Measurements from ENCODE around the gene KSR2.

The KSR2 gene

DNA sequence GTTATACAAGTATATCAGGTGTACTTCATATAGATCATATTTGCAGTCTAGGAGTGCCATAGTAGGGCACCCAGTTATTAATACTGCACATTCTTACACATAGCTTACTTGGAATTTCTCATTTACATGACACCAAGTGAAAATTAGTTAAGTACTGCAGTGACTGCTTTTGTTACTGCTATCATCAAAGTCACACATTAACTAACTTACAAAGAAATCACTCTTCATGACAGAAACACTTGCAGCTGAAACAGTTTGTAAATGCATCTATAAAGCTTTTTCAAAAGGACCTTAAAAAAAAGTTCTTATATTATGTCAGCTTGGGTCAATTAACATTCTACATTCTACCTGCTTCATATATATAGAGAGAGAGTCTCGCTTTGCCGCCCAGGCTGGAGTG is 29.9 kb upstream of the KSR2 start:
- TF ChIP-seq PAX5 (IDR thresholded peaks at IDR 0.05; ENCODE audit: insufficient read depth, low read length, severe bottlenecking) (no peak), POLR2A (IDR thresholded peaks at IDR 0.05; ENCODE audit: low read depth, low read length) (no peak)
- DNase-seq (ENCODE audit: insufficient read length, low spot score) (no peak), FAIRE-seq (no peak)

DNA sequence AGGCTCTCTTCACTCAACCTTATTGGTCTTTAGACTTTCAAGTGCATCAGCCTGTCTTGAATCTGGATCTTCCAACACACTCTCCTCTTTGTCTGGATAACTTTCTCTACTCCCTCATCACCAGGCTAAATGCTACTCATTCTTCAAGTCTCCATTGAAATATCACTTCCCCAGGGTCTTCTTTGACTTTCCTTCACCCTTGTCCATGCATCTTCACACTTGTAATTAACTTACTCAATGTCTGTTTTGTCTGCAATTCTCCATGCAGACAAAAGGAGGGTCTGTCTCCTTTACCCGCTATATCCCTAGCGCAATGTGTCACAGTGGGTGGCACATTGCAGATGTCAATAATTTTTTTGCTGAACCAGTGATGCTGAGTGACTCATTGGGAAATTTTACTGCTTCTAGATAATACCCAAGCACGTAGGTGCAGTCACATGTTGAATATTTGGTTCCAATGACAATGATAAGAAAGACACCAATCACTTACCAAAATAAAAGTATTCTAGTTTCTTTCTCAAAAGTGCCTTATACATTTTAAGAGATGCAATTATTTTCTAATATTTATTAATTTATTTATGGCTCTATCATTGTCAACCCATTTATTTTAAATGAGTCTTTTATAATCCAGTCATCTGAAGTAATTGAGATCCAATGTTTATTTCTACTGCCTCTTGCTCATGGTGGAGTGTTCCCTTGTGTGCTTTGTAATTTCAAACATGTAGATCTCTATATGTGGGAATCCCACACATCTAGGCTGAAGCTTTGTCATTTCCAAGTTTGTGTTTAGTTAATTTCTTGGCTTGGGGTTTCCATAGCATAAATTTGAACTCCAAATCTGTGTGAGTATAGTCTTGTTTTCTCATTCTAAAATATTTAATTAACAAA is 26.0 kb upstream of the KSR2 start:
- DNase-seq (ENCODE audit: insufficient read length, low spot score) (no peak), FAIRE-seq (no peak)
- TF ChIP-seq TAF1 (IDR thresholded peaks at IDR 0.05; ENCODE audit: low read depth, low read length) (no peak), POU2F2 (IDR thresholded peaks at IDR 0.05; ENCODE audit: low read depth, low read length) (no peak), PAX5 (IDR thresholded peaks at IDR 0.05; ENCODE audit: insufficient read depth, low read length, severe bottlenecking) (no peak), POLR2AphosphoS5 (IDR thresholded peaks at IDR 0.05; ENCODE audit: low read depth, low read length) (no peak), SPI1 (IDR thresholded peaks at IDR 0.05; ENCODE audit: low read depth, low read length) (no peak), POLR2A (IDR thresholded peaks at IDR 0.05; ENCODE audit: low read depth, low read length) (no peak)

DNA sequence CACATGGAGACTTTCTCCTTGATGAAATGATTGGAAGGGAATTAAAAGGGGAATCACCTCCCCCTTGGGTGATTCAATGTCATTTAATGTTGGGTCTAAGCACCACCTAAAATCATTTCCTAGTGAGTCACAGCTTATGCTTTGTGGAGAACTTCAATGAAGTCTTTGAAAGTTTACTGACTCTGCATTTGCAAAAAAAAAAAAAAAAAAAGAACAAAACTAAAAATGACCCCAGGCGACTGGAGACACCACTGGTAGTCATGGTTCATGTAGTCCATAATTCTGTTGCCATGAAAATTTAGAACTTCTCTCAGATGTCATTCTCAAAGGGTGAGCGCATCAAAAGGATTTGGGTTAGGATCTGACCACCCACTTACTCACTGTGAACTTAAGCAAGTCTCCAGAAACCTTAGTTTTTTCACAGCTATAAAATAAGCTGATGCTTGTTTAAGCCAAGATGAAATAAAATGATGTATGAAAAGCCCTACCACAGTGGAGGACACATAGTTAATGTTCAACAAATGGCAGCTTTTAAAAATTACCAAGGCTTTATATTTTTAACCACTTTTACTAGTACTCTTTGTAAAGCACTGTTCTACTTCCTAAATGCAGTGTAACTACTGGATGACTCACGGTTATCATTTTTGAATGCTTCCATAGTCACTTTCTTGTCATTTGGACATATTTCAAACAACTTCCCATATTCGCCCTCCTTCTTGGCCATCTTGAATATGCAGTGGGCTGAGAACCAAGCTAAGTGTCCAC is 18.1 kb upstream of the KSR2 start:
- DNase-seq (ENCODE audit: insufficient read length, low spot score): no peak
- no peak for TF ChIP-seq POLR2A (IDR thresholded peaks at IDR 0.05; ENCODE audit: low read depth, low read length)
- TF ChIP-seq PAX5 (IDR thresholded peaks at IDR 0.05; ENCODE audit: insufficient read depth, low read length, severe bottlenecking): no peak
- TF ChIP-seq POLR2AphosphoS5 (IDR thresholded peaks at IDR 0.05; ENCODE audit: low read depth, low read length): no peak
- no peak for TF ChIP-seq POU2F2 (IDR thresholded peaks at IDR 0.05; ENCODE audit: low read depth, low read length)
- TF ChIP-seq TAF1 (IDR thresholded peaks at IDR 0.05; ENCODE audit: low read depth, low read length): no peak
- TF ChIP-seq SPI1 (IDR thresholded peaks at IDR 0.05; ENCODE audit: low read depth, low read length): no peak
- FAIRE-seq: no peak

DNA sequence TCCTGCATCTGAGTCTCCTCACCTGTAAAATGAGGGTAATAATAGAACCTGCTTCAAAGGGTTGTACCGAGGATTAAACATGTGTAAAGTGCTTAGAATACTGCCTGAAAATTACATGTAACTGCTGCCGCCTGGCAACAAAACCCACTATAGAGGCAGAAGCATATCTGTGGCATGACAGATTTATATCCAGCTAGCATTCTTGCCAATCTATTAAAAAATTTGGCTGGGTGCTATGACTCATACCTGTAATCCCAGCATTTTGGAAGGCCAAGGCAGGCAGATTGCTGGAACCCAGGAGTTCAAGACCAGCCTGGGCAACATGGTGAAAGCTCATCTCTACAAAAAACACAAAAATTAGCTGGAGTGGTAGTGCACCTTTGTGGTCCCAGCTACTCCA is 16.4 kb upstream of the KSR2 start:
- DNase-seq (ENCODE audit: insufficient read length, low spot score) (no peak), FAIRE-seq (no peak)
- TF ChIP-seq POLR2A (IDR thresholded peaks at IDR 0.05; ENCODE audit: low read depth, low read length) (no peak), POU2F2 (IDR thresholded peaks at IDR 0.05; ENCODE audit: low read depth, low read length) (no peak), PAX5 (IDR thresholded peaks at IDR 0.05; ENCODE audit: insufficient read depth, low read length, severe bottlenecking) (no peak), SPI1 (IDR thresholded peaks at IDR 0.05; ENCODE audit: low read depth, low read length) (no peak), TAF1 (IDR thresholded peaks at IDR 0.05; ENCODE audit: low read depth, low read length) (no peak), POLR2AphosphoS5 (IDR thresholded peaks at IDR 0.05; ENCODE audit: low read depth, low read length) (no peak)

DNA sequence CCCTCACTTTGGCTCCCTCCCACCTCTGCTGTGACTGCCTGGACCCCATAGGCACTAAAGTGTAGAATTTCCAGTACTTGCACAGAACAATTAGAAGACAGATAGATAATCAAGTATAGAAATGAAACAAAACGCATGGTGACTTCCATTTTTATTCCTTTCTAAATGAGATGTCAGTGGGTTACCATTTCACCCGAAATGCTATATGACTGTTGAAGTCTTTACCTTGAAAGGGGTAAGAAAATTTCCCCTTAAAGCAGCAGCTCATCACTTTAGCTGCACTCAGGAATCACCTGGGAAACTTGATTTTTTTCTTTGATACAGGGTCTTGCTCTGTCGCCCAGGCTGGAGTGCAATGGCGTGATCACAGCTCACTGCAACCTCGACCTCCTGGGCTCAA is 12.5 kb upstream of the KSR2 start:
- FAIRE-seq (no peak), DNase-seq (ENCODE audit: insufficient read length, low spot score) (no peak)
- no peak for TF ChIP-seq POLR2A (IDR thresholded peaks at IDR 0.05; ENCODE audit: low read depth, low read length)
- TF ChIP-seq TAF1 (IDR thresholded peaks at IDR 0.05; ENCODE audit: low read depth, low read length): no peak
- no peak for TF ChIP-seq POU2F2 (IDR thresholded peaks at IDR 0.05; ENCODE audit: low read depth, low read length)
- no peak for TF ChIP-seq POLR2AphosphoS5 (IDR thresholded peaks at IDR 0.05; ENCODE audit: low read depth, low read length)
- TF ChIP-seq SPI1 (IDR thresholded peaks at IDR 0.05; ENCODE audit: low read depth, low read length): no peak
- TF ChIP-seq PAX5 (IDR thresholded peaks at IDR 0.05; ENCODE audit: insufficient read depth, low read length, severe bottlenecking): no peak

DNA sequence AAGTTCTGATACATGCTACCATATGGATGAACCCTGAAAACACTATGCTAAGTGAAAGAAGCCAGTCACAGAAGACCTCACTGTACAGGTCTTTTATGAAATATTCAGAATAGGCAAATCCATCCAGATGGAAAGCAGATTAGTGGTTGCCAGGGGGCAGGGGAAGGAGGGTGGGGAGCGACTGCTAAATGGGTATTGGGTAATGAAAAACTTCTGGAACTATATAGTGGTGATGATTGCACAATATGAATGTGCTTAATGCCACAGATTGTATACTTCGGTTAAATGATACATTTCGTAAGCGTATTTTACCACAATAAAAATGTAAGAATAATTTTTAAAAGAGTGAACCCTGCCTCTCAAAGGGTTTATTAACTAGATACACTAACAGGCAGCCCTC is 11.8 kb upstream of the KSR2 start:
- TF ChIP-seq PAX5 (IDR thresholded peaks at IDR 0.05; ENCODE audit: insufficient read depth, low read length, severe bottlenecking) (no peak), POLR2AphosphoS5 (IDR thresholded peaks at IDR 0.05; ENCODE audit: low read depth, low read length) (no peak), POU2F2 (IDR thresholded peaks at IDR 0.05; ENCODE audit: low read depth, low read length) (no peak), SPI1 (IDR thresholded peaks at IDR 0.05; ENCODE audit: low read depth, low read length) (no peak), POLR2A (IDR thresholded peaks at IDR 0.05; ENCODE audit: low read depth, low read length) (no peak), TAF1 (IDR thresholded peaks at IDR 0.05; ENCODE audit: low read depth, low read length) (no peak)

DNA sequence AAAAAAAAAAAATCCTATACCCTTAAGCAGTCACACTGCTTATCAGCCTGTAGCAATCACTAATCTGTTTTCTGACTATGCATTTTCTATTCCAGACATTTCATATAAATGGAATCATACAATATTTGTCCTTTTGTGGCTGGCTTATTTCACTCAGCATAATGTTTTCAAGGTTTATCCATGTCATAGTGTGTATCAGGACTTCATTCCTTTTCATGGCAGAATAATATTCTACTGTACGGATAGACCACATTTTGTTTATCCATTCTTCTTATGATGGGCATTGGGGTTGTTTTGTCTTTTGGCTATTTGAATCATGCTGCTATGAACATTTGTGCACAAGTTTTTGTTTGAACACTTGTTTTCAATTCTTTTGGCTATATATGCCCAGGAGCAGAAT is 8.6 kb upstream of the KSR2 start:
- no peak for DNase-seq (ENCODE audit: insufficient read length, low spot score)
- no peak for FAIRE-seq
- no peak for TF ChIP-seq TAF1 (IDR thresholded peaks at IDR 0.05; ENCODE audit: low read depth, low read length)
- TF ChIP-seq POU2F2 (IDR thresholded peaks at IDR 0.05; ENCODE audit: low read depth, low read length): no peak
- no peak for TF ChIP-seq PAX5 (IDR thresholded peaks at IDR 0.05; ENCODE audit: insufficient read depth, low read length, severe bottlenecking)

More for the DNA sequence above, 11.8 kb upstream of the KSR2 start:
- no peak for DNase-seq (ENCODE audit: insufficient read length, low spot score)
- no peak for FAIRE-seq

DNA sequence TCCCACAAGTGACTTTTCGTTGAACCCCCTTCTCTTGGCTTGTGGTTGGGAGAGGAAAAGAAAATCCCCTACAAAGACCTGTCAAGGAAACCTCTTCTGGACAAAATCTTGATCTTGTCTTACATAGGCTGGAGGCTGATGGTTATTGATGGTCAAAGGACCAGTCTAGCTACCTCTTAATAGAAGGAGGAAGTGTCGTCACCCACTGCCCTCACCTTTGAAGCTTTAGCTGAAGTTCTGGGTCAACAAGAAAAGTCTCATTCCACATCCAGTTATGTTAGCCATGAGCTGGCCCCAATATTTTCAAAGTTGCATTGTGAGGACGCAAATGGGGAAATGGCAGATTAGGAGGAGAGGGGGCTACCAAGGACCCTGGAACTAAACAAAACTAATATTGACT is 6.2 kb upstream of the KSR2 start:
- TF ChIP-seq PAX5 (IDR thresholded peaks at IDR 0.05; ENCODE audit: insufficient read depth, low read length, severe bottlenecking) (no peak), TAF1 (IDR thresholded peaks at IDR 0.05; ENCODE audit: low read depth, low read length) (no peak), POLR2A (IDR thresholded peaks at IDR 0.05; ENCODE audit: low read depth, low read length) (no peak), POU2F2 (IDR thresholded peaks at IDR 0.05; ENCODE audit: low read depth, low read length) (no peak), SPI1 (IDR thresholded peaks at IDR 0.05; ENCODE audit: low read depth, low read length) (no peak), POLR2AphosphoS5 (IDR thresholded peaks at IDR 0.05; ENCODE audit: low read depth, low read length) (no peak)
- DNase-seq (ENCODE audit: insufficient read length, low spot score) (no peak), FAIRE-seq (no peak)

DNA sequence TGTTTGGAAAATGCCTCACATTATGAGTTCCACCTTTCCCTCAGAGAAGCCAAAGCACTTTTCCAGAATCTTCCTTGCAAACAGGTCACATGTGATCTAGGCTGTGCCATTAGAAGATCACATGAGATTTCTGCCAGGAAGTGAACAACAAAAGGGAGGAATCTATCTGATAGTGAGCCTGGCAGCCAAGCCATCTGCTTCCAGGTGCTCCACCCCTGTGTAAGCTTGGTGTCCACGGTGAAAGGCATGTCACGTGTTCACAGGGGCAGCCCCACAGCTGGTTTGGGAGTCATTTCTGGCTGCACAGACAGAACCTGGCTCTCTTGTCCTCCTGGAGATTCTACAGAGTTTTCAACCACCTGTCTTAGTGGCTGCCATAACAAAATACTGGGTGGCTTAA is 3.5 kb upstream of the KSR2 start:
- no peak for FAIRE-seq
- no peak for DNase-seq (ENCODE audit: insufficient read length, low spot score)
- TF ChIP-seq TAF1 (IDR thresholded peaks at IDR 0.05; ENCODE audit: low read depth, low read length) (no peak), PAX5 (IDR thresholded peaks at IDR 0.05; ENCODE audit: insufficient read depth, low read length, severe bottlenecking) (no peak), POU2F2 (IDR thresholded peaks at IDR 0.05; ENCODE audit: low read depth, low read length) (no peak), POLR2A (IDR thresholded peaks at IDR 0.05; ENCODE audit: low read depth, low read length) (no peak), SPI1 (IDR thresholded peaks at IDR 0.05; ENCODE audit: low read depth, low read length) (no peak), POLR2AphosphoS5 (IDR thresholded peaks at IDR 0.05; ENCODE audit: low read depth, low read length) (no peak)

Measured in GM12891 (cell line).